ENCODE data around the gene LIME1. TPM values are rescaled to one million over a fixed set of nuclear protein-coding genes. Genes with fewer than 3 reads are reported as not detected.
"Not testable (repeated sequence)": the region's sequence is repeated elsewhere in the genome, so short reads cannot be mapped to it uniquely, and the experiment has no call there.

The LIME1 gene
- total RNA-seq, 1 donor from 2014 or later, result 10.2 TPM

GRCh38 chr20:63775096-63775978 lies 38.9 kb downstream of the LIME1 start:
- Mint-ChIP-seq H3K27ac (no peak overlapping the region), H3K4me1 (no peaks in the 10 kb centered on the region), H3K36me3 (ENCODE audit: low read depth) (no peaks in the 10 kb centered on the region), H3K27me3 (peaks cover 2% of the 10 kb centered on the region), H3K4me3 (no peak overlapping the region), H3K9me3 (no peaks in the 10 kb centered on the region)
- no peak for DNase-seq
- no peak for ATAC-seq (ENCODE audit: low read depth)
- no peak for TF ChIP-seq CTCF (IDR thresholded peaks at IDR 0.05)
- ChIA-PET CTCF (interaction anchor here (0.8 kb wide), 1 partner anchor 11 kb away, joined by 3 read pairs; no protein-coding TSS in a partner anchor), POLR2A (no interaction called here)
- intact Hi-C loops (cut with micrococcal nuclease), result no loop called here

GRCh38 chr20:63776875-63777274 lies 40.4 kb downstream of the LIME1 start:
- H3K36me3 Mint-ChIP-seq (ENCODE audit: low read depth); POLR2A ChIA-PET; CTCF ChIA-PET; H3K27me3 Mint-ChIP-seq; intact Hi-C loops (cut with micrococcal nuclease); H3K4me1 Mint-ChIP-seq; ATAC-seq (ENCODE audit: low read depth); H3K4me3 Mint-ChIP-seq; H3K9me3 Mint-ChIP-seq; H3K27ac Mint-ChIP-seq; DNase-seq: not testable (repeated sequence)

GRCh38 chr20:63777614-63778013 lies 41.1 kb downstream of the LIME1 start:
- CTCF ChIA-PET, result no interaction called here
- TF ChIP-seq CTCF (IDR thresholded peaks at IDR 0.05), result no peak
- ATAC-seq (ENCODE audit: low read depth), result no peak
- Mint-ChIP-seq H3K27me3 (peaks cover 2% of the 10 kb centered on the region), H3K4me1 (no peaks in the 10 kb centered on the region), H3K4me3 (no peak overlapping the region), H3K9me3 (no peaks in the 10 kb centered on the region), H3K27ac (no peak overlapping the region), H3K36me3 (ENCODE audit: low read depth) (no peaks in the 10 kb centered on the region)
- intact Hi-C loops (cut with micrococcal nuclease), result no loop called here
- POLR2A ChIA-PET, result no interaction called here
- DNase-seq, result no peak

GRCh38 chr20:63778034-63778752 lies 41.7 kb downstream of the LIME1 start:
- intact Hi-C loops (cut with micrococcal nuclease), result no loop called here
- Mint-ChIP-seq H3K4me3 (no peak overlapping the region), H3K9me3 (no peaks in the 10 kb centered on the region), H3K27ac (no peak overlapping the region), H3K4me1 (no peaks in the 10 kb centered on the region), H3K27me3 (peaks cover 2% of the 10 kb centered on the region), H3K36me3 (ENCODE audit: low read depth) (no peaks in the 10 kb centered on the region)
- TF ChIP-seq CTCF (IDR thresholded peaks at IDR 0.05), result no peak
- ATAC-seq (ENCODE audit: low read depth) (no peak), DNase-seq (no peak)
- CTCF ChIA-PET, result no interaction called here
- POLR2A ChIA-PET, result no interaction called here

GRCh38 chr20:63778857-63779256 lies 42.4 kb downstream of the LIME1 start:
- TF ChIP-seq CTCF (IDR thresholded peaks at IDR 0.05), result no peak
- H3K4me1 Mint-ChIP-seq, result no peaks in the 10 kb centered on the region
- DNase-seq (no peak), ATAC-seq (ENCODE audit: low read depth) (no peak)
- no peak overlapping the region for H3K27ac Mint-ChIP-seq
- no peak overlapping the region for H3K4me3 Mint-ChIP-seq
- no peaks in the 10 kb centered on the region for H3K9me3 Mint-ChIP-seq
- intact Hi-C loops (cut with micrococcal nuclease), result no loop called here
- no peaks in the 10 kb centered on the region for H3K36me3 Mint-ChIP-seq (ENCODE audit: low read depth)
- H3K27me3 Mint-ChIP-seq, result peaks cover 2% of the 10 kb centered on the region
- POLR2A ChIA-PET, result no interaction called here
- CTCF ChIA-PET, result no interaction called here
